K562 (cell line): ENCODE data around the gene MXI1. TPM values are rescaled to one million over a fixed set of nuclear protein-coding genes. Genes with fewer than 3 reads are reported as not detected.

Experiments
- ATAC-seq: fragments of 200-7000 bp; cut with Tn5 transposase; 3 replicates; pipeline ENCODE4 v1.9.1; 2020; ENCODE audit warnings: moderate library complexity
- BruUV-seq: library from RNA; stranded (reverse); fragments of 400-500 nt; replicated peaks from 2 replicates; lab custom pipeline; 2021; lab: Mats Ljungman, UMichigan
- CTCF ChIA-PET: fragments of 300-600 bp; formaldehyde crosslinking; extraction: SDS; loops from one replicate; lab custom pipeline; 2021; ENCODE audit warnings: low intra/inter-chr PET ratio; lab: Yijun Ruan, JAX
- POLR2A ChIA-PET: fragments of 300-600, 350-650 bp; sonication (Branson Sonifier 250); formaldehyde crosslinking; extraction: SDS; loops from one replicate; lab custom pipeline; 2021; ENCODE audit warnings: antibody characterized with exemption, inconsistent platforms; lab: Yijun Ruan, JAX
- DNase-seq, 4 experiments: peaks; one replicate each; pipeline versions ENCODE4 v3.0.0 to v3.0.0-alpha.2; 2011 to 2018; ENCODE audit warnings: low spot score in 3 of 4, mixed read lengths in 3 of 4; ENCODE audit errors: extremely low read depth in 1 of 4
- FAIRE-seq: peaks from 2 replicates; lab custom pipeline; 2011; peaks lifted over from hg19 to GRCh38; lab: Jason Lieb, UNC
- H2AFZ ChIP-seq: 2 replicates; pipeline ENCODE4 v1.6.0; 2011; ENCODE audit warnings: low read depth, low read length, control low read depth, inconsistent platforms
- H3K27ac ChIP-seq: fragments of 200-600 bp; 3 replicates; pipeline ENCODE4 v1.8.0; 2011; ENCODE audit warnings: low read depth, mild to moderate bottlenecking, control low read depth, inconsistent platforms, low read length, moderate library complexity, mixed read lengths; ENCODE audit errors: extremely low read depth
- H3K27me3 ChIP-seq, 2 experiments: fragments of 300-600 bp in 1 of 2; 2 replicates in 1 of 2; 3 replicates in 1 of 2; pipeline versions ENCODE4 v1.6.0 to v1.8.0; 2011; ENCODE audit warnings: inconsistent platforms in 2 of 2, low read length in 2 of 2, mild to moderate bottlenecking in 1 of 2, mixed read lengths in 1 of 2, moderate library complexity in 1 of 2; ENCODE audit not compliant: control insufficient read depth in 2 of 2, insufficient read depth in 2 of 2
- H3K36me3 ChIP-seq: fragments of 300-600 bp; 3 replicates; pipeline ENCODE4 v1.8.0; 2011; ENCODE audit warnings: mild to moderate bottlenecking, low read length, inconsistent platforms; ENCODE audit not compliant: control insufficient read depth, insufficient read depth
- H3K4me1 ChIP-seq, 2 experiments: fragments of 200-600 bp in 1 of 2; replicated peaks in 1 of 2; 2 replicates in 1 of 2; 3 replicates in 1 of 2; pipeline versions ENCODE4 v1.5.1 to v1.8.0; 2011; ENCODE audit warnings: inconsistent platforms in 2 of 2, low read length in 2 of 2, mild to moderate bottlenecking in 1 of 2, mixed read lengths in 1 of 2, moderate library complexity in 1 of 2; ENCODE audit not compliant: control insufficient read depth in 2 of 2, insufficient read depth in 2 of 2
- H3K4me2 ChIP-seq: 2 replicates; pipeline ENCODE4 v1.6.1; 2011; ENCODE audit warnings: low read length, control low read depth, inconsistent platforms, mixed read lengths; ENCODE audit not compliant: insufficient read depth
- H3K4me3 ChIP-seq: fragments of 200-600 bp; sonication (generic), shearing (Covaris generic); 2 replicates; pipeline ENCODE4 v1.5.1; 2016; ENCODE audit warnings: control low read depth, inconsistent platforms
- H3K79me2 ChIP-seq: fragments of 200-600 bp; 3 replicates; pipeline ENCODE4 v1.8.0; 2011; ENCODE audit warnings: low read length, inconsistent platforms; ENCODE audit not compliant: control insufficient read depth, insufficient read depth
- H3K9ac ChIP-seq, 2 experiments: 2 replicates each; pipeline versions ENCODE4 v1.6.0 to v1.6.1; 2011; ENCODE audit warnings: low read depth in 2 of 2, low read length in 2 of 2, control low read depth in 1 of 2, inconsistent platforms in 1 of 2, mild to moderate bottlenecking in 1 of 2, mixed read lengths in 1 of 2; ENCODE audit not compliant: insufficient read depth in 1 of 2
- H3K9me1 ChIP-seq: one replicate; pipeline ENCODE4 v1.6.0; 2011; ENCODE audit warnings: inconsistent platforms, mild to moderate bottlenecking, low read length, moderate library complexity; ENCODE audit not compliant: control insufficient read depth, insufficient read depth
- H3K9me3 ChIP-seq: replicated peaks from 2 replicates; pipeline ENCODE4 v1.5.1; 2011; ENCODE audit warnings: low read depth, low read length, inconsistent platforms; ENCODE audit not compliant: control insufficient read depth, insufficient read depth
- H4K20me1 ChIP-seq: replicated peaks from 2 replicates; pipeline ENCODE4 v1.6.1; 2011; ENCODE audit warnings: low read length, inconsistent platforms, mixed read lengths; ENCODE audit not compliant: control insufficient read depth, insufficient read depth
- DNMT1 ChIP-seq: fragments of 450-650 bp; IDR thresholded peaks from 2 replicates; pipeline ENCODE4 v1.6.1; 2016; ENCODE audit warnings: antibody characterized with exemption, mild to moderate bottlenecking
- GTF2A2 ChIP-seq: IDR thresholded peaks from 2 replicates; pipeline ENCODE4 v1.6.1; 2016; ENCODE audit warnings: mild to moderate bottlenecking, missing genetic modification characterization, missing compliant biosample characterization
- KHSRP ChIP-seq: fragments of 450-650 bp; IDR thresholded peaks from 2 replicates; pipeline ENCODE4 v1.6.1; 2017
- RBM22 ChIP-seq: fragments of 200-400 bp; formaldehyde crosslinking; IDR thresholded peaks from 2 replicates; pipeline ENCODE4 v1.6.1; 2018; ENCODE audit warnings: low read length, low read depth; ENCODE audit not compliant: poor library complexity, severe bottlenecking
- TEAD1 ChIP-seq, 2 experiments: fragments of 450-650 bp in 1 of 2; sonication (generic) in 1 of 2; formaldehyde crosslinking; IDR thresholded peaks; 2 replicates each; pipeline versions ENCODE4 v1.4.0 to v1.8.0; 2020 to 2022; ENCODE audit warnings: mild to moderate bottlenecking in 2 of 2, missing genetic modification reagents in 1 of 2
- TGIF2 ChIP-seq: sonication (generic); formaldehyde crosslinking; IDR thresholded peaks from 2 replicates; pipeline ENCODE4 v1.8.1; 2022; ENCODE audit warnings: mild to moderate bottlenecking, missing genetic modification reagents, moderate library complexity
- ZFX ChIP-seq: sonication (generic); formaldehyde crosslinking; IDR thresholded peaks from 2 replicates; pipeline ENCODE4 v1.8.0; 2022; ENCODE audit warnings: mild to moderate bottlenecking, missing genetic modification reagents, moderate library complexity
- ZNF121 ChIP-seq: sonication (generic); formaldehyde crosslinking; conservative IDR thresholded peaks from 2 replicates; pipeline ENCODE4 v1.8.0; 2022; ENCODE audit warnings: missing genetic modification reagents
- ZNF143 ChIP-seq: sonication (generic); formaldehyde crosslinking; IDR thresholded peaks from 2 replicates; pipeline ENCODE4 v1.9.0; 2022; ENCODE audit warnings: mild to moderate bottlenecking, missing genetic modification reagents
- ZNF217 ChIP-seq: sonication (generic); formaldehyde crosslinking; IDR thresholded peaks from 2 replicates; pipeline ENCODE4 v1.8.0; 2022; ENCODE audit warnings: mild to moderate bottlenecking, missing genetic modification reagents
- WGBS: fragments of 100-300 bp; shearing (Covaris generic); methylation state at CpG from one replicate; pipeline ENCODE4 v1.1.6; 2016; ENCODE audit warnings: low coverage, mixed read lengths; ENCODE audit not compliant: insufficient coverage; ENCODE audit errors: missing lambda C conversion rate; 5-methylcytosine and 5-hydroxymethylcytosine counted together
- in situ Hi-C: fragments of 300-500 bp; cut with MboI; formaldehyde crosslinking; loops from 4 replicates; pipeline ENCODE4 v1.15.0; 2018; ENCODE audit warnings: inconsistent platforms, mixed read lengths
- intact Hi-C: fragments of 100-400 bp; cut with micrococcal nuclease; formaldehyde crosslinking; loops from 2 replicates; pipeline ENCODE4 v1.14.2; 2022
- polyA plus RNA-seq, 8 experiments: library from polyadenylated mRNA; depleted of rRNA in 4 of 8; stranded (reverse) in 5 of 8; unstranded in 3 of 8; fragments of >200 nt; fragmentation: Nextera tagmentation in 2 of 8; fragmentation: Illumina TruSeq in 1 of 8; extraction: Ambion mirVana in 2 of 8; extraction: Trizol in 1 of 8; gene quantifications; 2 replicates each; pipeline versions ENCODE4 v1.2.1 to v1.2.3, GENCODE V29; 2011 to 2014; ENCODE audit warnings: inconsistent platforms in 1 of 8, missing spikeins in 1 of 8
- total RNA-seq, 7 experiments: library from RNA; depleted of rRNA in 6 of 7; stranded (reverse); fragments of >200 nt in 6 of 7; fragmentation: Illumina TruSeq in 2 of 7; extraction: Trizol in 2 of 7; gene quantifications; 2 replicates each; pipeline versions ENCODE4 v1.2.1 to v1.2.3, GENCODE V29; 2011 to 2021; ENCODE audit warnings: low replicate concordance in 1 of 7
- TF ChIP-seq, protein P1 (sequence below): fragments of 250-450 bp; sonication (Bioruptor Pico); IDR thresholded peaks from 2 replicates; pipeline ENCODE4 v1.4.0; 2020

The MXI1 gene
- total and polyA plus RNA-seq, 9 of the 15 experiments (the other 6 are each of a cell fraction or from before 2014, with no cell fraction given), result 9.1 to 23.7 (median 14.8) TPM

DNA sequence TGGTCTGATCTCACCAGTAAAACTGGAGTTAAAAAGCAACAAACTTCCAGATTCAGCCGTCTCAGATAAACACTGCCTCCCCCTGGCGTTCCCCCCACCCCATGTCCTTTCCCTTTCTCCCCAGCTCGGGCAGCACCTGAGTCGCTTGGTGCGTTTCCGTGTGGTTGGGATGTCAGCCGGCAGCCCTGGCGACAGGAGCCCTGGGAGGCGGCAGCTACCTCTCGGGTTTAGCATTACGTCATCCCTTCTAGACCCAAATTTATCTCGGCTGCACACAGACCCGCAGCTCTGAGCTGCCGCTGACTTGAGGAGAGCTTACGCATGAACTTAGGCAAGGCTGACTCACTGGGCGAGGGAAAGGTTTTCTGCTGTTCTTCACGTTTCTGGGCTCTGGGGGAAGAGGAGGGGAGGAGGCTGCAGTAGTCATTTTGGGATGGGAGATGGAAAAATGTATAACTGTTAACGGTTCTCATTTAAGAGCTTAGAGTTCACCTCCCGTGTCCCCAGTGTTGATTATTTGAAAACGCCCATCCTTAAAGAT is 14.4 kb downstream of the MXI1 start (continued):
- TF ChIP-seq, protein P1, sequence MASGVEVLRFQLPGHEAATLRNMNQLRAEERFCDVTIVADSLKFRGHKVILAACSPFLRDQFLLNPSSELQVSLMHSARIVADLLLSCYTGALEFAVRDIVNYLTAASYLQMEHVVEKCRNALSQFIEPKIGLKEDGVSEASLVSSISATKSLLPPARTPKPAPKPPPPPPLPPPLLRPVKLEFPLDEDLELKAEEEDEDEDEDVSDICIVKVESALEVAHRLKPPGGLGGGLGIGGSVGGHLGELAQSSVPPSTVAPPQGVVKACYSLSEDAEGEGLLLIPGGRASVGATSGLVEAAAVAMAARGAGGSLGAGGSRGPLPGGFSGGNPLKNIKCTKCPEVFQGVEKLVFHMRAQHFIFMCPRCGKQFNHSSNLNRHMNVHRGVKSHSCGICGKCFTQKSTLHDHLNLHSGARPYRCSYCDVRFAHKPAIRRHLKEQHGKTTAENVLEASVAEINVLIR (CRISPR knock-in tag), result no peak
- TF ChIP-seq TGIF2 (CRISPR knock-in tag) (no peak), DNMT1 (no peak), GTF2A2 (tag) (no peak), TEAD1 (CRISPR knock-in tag; IDR thresholded peaks at IDR 0.05) (no peak), ZNF143 (no peak), ZFX (CRISPR knock-in tag) (no peak), ZNF121 (CRISPR knock-in tag) (no peak)

DNA sequence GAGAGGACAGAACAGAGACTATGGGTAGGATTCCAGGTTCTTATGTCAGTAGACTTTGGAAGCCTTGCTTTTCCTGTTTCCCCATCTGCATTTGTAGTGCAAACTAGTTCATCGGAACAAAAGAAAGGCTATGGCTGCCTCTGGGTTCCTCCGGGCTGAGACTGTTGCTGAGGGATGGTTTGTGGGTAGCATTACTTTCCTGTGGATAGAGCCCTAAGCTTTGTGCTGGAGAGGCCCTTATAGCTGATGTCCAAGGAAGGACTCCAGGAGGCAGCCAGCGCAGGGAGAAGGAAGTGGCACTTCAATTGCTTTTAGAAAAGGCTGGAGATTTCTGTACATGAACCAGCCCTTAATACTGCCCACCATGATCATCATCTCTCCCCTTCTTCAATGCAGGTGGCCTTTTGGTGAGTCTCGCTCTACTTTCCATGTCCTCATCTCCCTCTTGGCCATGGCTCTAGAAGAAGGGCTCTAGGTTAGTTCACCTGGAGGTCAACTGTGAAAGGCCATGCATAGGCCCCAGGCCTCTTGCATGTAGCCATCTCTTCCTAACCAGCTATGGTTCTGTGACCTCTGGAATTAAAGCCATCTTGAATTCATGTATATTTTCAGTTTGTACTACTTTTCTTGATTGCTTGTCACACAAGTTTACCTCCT is 15.4 kb downstream of the MXI1 start:
- no peaks in the 10 kb centered on the region for H3K9me3 ChIP-seq
- no peak for FAIRE-seq
- H3K36me3 ChIP-seq, result no peaks in the 10 kb centered on the region
- 86% methylated on average over 2 of the region's 4 CpGs for WGBS
- in situ Hi-C loops, result no loop called here
- no peaks in the 10 kb centered on the region for H3K9me1 ChIP-seq
- peaks cover 65% of the 10 kb centered on the region for H3K79me2 ChIP-seq
- peak overlapping the region; percentile 49; the same call in 1 of the 2 replicates for H2AFZ ChIP-seq
- peak overlapping the region; percentile 73 to 81 for H3K9ac ChIP-seq
- intact Hi-C loops, result no loop called here
- H3K4me2 ChIP-seq, result peak overlapping the region; percentile 66
- H4K20me1 ChIP-seq, result no peaks in the 10 kb centered on the region
- no peak for TF ChIP-seq RBM22
- no peak for TF ChIP-seq ZNF217 (CRISPR knock-in tag)
- TF ChIP-seq KHSRP, result no peak
- no peak for ATAC-seq
- H3K4me3 ChIP-seq, result no peak overlapping the region
- no peak for DNase-seq
- ChIA-PET CTCF (interaction anchor here (2.3 kb wide), 1 partner anchor 85 kb away, joined by 14 read pairs; no protein-coding TSS in a partner anchor), POLR2A (interaction anchor here (1.2 to 4.9 kb wide), 2 partner anchors 12 to 29 kb away, joined by 3 to 61 read pairs; no protein-coding TSS in a partner anchor)
- BruUV-seq, result no TSS peak
- peak overlapping the region; percentile 83 for H3K27ac ChIP-seq
- no peaks in the 10 kb centered on the region for H3K27me3 ChIP-seq
- H3K4me1 ChIP-seq, result peaks cover 35 to 40% of the 10 kb centered on the region in 2 experiments; a peak in 4 of 5 replicates
